ENCODE measurements around the gene DLAT. TPM values are rescaled to one million over a fixed set of nuclear protein-coding genes. Genes with fewer than 3 reads are reported as not detected.
A peak's percentile ranks its signal among the peaks of the same experiment; 100 is the strongest.

The DLAT gene
- total RNA-seq: 10 to 100 TPM; 11.8 to 32.7 (median 24.7) TPM

- DNase-seq: peak; percentile 75 to 83
- Histone ChIP-seq H3K27ac (peak within 1 kb of the TSS; percentile 84 to 85), H3K9me3 (no peaks in the 10 kb centered on the region), H3K27me3 (no peaks in the 10 kb centered on the region), H3K4me3 (peak within 1 kb of the TSS; percentile 72 to 73), H3K36me3 (no peaks in the 10 kb centered on the region), H3K4me1 (no peaks in the 10 kb centered on the region)
- TF ChIP-seq POLR2A (IDR thresholded peaks at IDR 0.05) (peak in 1 of 2 donors; percentile 35), CTCF (IDR thresholded peaks at IDR 0.05) (no peak)
- intact Hi-C loops (cut with DNase I; ENCODE audit: low total_unique reads): no loop called here
Measured at GRCh38 chr11:112024773-112025678, at the start of gene DLAT. Gene DLAT, plus strand, starts transcription at chr11:112025408. Its CDS starts 65 bp downstream, at chr11:112025473.

- TF ChIP-seq POLR2A (IDR thresholded peaks at IDR 0.05): no peak
- no peak for TF ChIP-seq CTCF (IDR thresholded peaks at IDR 0.05)
Measured at GRCh38 chr11:111976119-111976766, 49.0 kb upstream of the DLAT start.

GRCh38 chr11:111976767-111977145 lies 48.5 kb upstream of the DLAT start:
- Histone ChIP-seq H3K4me3 (peak overlapping the region; percentile 73 to 76), H3K9me3 (no peaks in the 10 kb centered on the region), H3K27me3 (no peaks in the 10 kb centered on the region), H3K4me1 (peaks cover 7 to 10% of the 10 kb centered on the region in 2 donors), H3K27ac (peak overlapping the region; percentile 93 to 95), H3K36me3 (no peaks in the 10 kb centered on the region)
- TF ChIP-seq POLR2A (IDR thresholded peaks at IDR 0.05) (peak; percentile 26 to 39), CTCF (IDR thresholded peaks at IDR 0.05) (no peak)
- intact Hi-C loops (cut with DNase I; ENCODE audit: low total_unique reads): no loop called here
- DNase-seq: peak; percentile 57 to 63

More at GRCh38 chr11:111976119-111976766, 49.0 kb upstream of the DLAT start:
- no peak for DNase-seq
- H3K9me3 ChIP-seq: no peaks in the 10 kb centered on the region
- peak overlapping the region; percentile 93 to 95 for H3K27ac ChIP-seq
- H3K4me1 ChIP-seq: peaks cover 7 to 10% of the 10 kb centered on the region in 2 donors
- H3K4me3 ChIP-seq: peak overlapping the region; percentile 73 to 76
- intact Hi-C loops (cut with DNase I; ENCODE audit: low total_unique reads): no loop called here
- H3K36me3 ChIP-seq: no peaks in the 10 kb centered on the region
- no peaks in the 10 kb centered on the region for H3K27me3 ChIP-seq

GRCh38 chr11:111977146-111978027 lies 47.8 kb upstream of the DLAT start:
- Histone ChIP-seq H3K9me3 (no peaks in the 10 kb centered on the region), H3K36me3 (no peaks in the 10 kb centered on the region), H3K4me3 (peak overlapping the region; percentile 73 to 76), H3K4me1 (peaks cover 7 to 10% of the 10 kb centered on the region in 2 donors), H3K27me3 (no peaks in the 10 kb centered on the region), H3K27ac (peak overlapping the region; percentile 93 to 95)
- TF ChIP-seq CTCF (IDR thresholded peaks at IDR 0.05): peak in 1 of 4 experiments; percentile 3
- peak in 1 of 2 donors; percentile 19 for TF ChIP-seq POLR2A (IDR thresholded peaks at IDR 0.05)
- intact Hi-C loops (cut with DNase I; ENCODE audit: low total_unique reads): no loop called here
- peak; percentile 68 to 70 for DNase-seq

Data from uterus (tissue), 4 donors.